ENCODE measurements around the gene TSPAN14. TPM values are rescaled to one million over a fixed set of nuclear protein-coding genes. Genes with fewer than 3 reads are reported as not detected.

Gene TSPAN14
- total and polyA plus RNA-seq, 4 donors, result 19.9 to 36.8 (median 27.3) TPM

- WGBS, result 76% methylated on average over 2 of the region's 2 CpGs
- no peak for TF ChIP-seq YY1 (IDR thresholded peaks at IDR 0.05)
- no peak for TF ChIP-seq MAX (IDR thresholded peaks at IDR 0.05)
- no peak for TF ChIP-seq HNF4G (IDR thresholded peaks at IDR 0.05)
- TF ChIP-seq RXRA (IDR thresholded peaks at IDR 0.05), result no peak
- no peak for TF ChIP-seq ATF3 (IDR thresholded peaks at IDR 0.05)
- no peak for TF ChIP-seq EGR1 (IDR thresholded peaks at IDR 0.05; ENCODE audit: low read depth in 2 of 2)
- no peak for TF ChIP-seq SP1 (IDR thresholded peaks at IDR 0.05)
- TF ChIP-seq TAF1 (conservative IDR thresholded peaks at IDR 0.05), result no peak
- no peak for TF ChIP-seq REST (IDR thresholded peaks at IDR 0.05)
- no peak for TF ChIP-seq ZBTB33 (IDR thresholded peaks at IDR 0.05)
- no peaks in the 10 kb centered on the region for H3K4me1 ChIP-seq (ENCODE audit: control insufficient read depth in 4 of 4, insufficient read depth in 4 of 4, low read length in 3 of 4)
- no peak overlapping the region for H3K9ac ChIP-seq (ENCODE audit: low read depth in 1 of 2, low read length in 2 of 2)
- H3K36me3 ChIP-seq (ENCODE audit: control insufficient read depth in 4 of 4, insufficient read depth in 3 of 4, low read depth in 1 of 4, low read length in 3 of 4), result no peaks in the 10 kb centered on the region
- H3K27ac ChIP-seq (ENCODE audit: low read depth in 1 of 2, low read length in 2 of 2), result no peak overlapping the region
- H3K27me3 ChIP-seq (ENCODE audit: control insufficient read depth in 4 of 4, insufficient read depth in 4 of 4, low read length in 3 of 4), result peaks cover 0 to 3% (median 1%) of the 10 kb centered on the region in 4 donors
- H3K9me3 ChIP-seq (ENCODE audit: control insufficient read depth in 4 of 4, low read length in 3 of 4), result no peaks in the 10 kb centered on the region
- no peak overlapping the region for H3K4me3 ChIP-seq (ENCODE audit: low read depth in 1 of 3, low read length in 3 of 3)
- DNase-seq (ENCODE audit: low spot score), result no peak
Measured at GRCh38 chr10:80567292-80567691, 113.2 kb downstream of the TSPAN14 start.

GRCh38 chr10:80569131-80569895 lies 115.2 kb downstream of the TSPAN14 start:
- Histone ChIP-seq H3K36me3 (ENCODE audit: control insufficient read depth in 4 of 4, insufficient read depth in 3 of 4, low read depth in 1 of 4, low read length in 3 of 4) (no peaks in the 10 kb centered on the region), H3K4me1 (ENCODE audit: control insufficient read depth in 4 of 4, insufficient read depth in 4 of 4, low read length in 3 of 4) (no peaks in the 10 kb centered on the region), H3K9ac (ENCODE audit: low read depth in 1 of 2, low read length in 2 of 2) (no peak overlapping the region), H3K4me3 (ENCODE audit: low read depth in 1 of 3, low read length in 3 of 3) (no peak overlapping the region), H3K27ac (ENCODE audit: low read depth in 1 of 2, low read length in 2 of 2) (no peak overlapping the region), H3K9me3 (ENCODE audit: control insufficient read depth in 4 of 4, low read length in 3 of 4) (no peaks in the 10 kb centered on the region), H3K27me3 (ENCODE audit: control insufficient read depth in 4 of 4, insufficient read depth in 4 of 4, low read length in 3 of 4) (peaks cover 0 to 2% (median under 1%) of the 10 kb centered on the region in 4 donors)
- DNase-seq (ENCODE audit: low spot score), result no peak
- 90% methylated on average over 15 of the region's 15 CpGs for WGBS
- TF ChIP-seq CTCF (IDR thresholded peaks at IDR 0.05; ENCODE audit: low read depth, low read length, missing input control) (no peak), TAF1 (conservative IDR thresholded peaks at IDR 0.05) (no peak), HNF4G (IDR thresholded peaks at IDR 0.05) (no peak), FOXA1 (IDR thresholded peaks at IDR 0.05) (no peak), SP1 (IDR thresholded peaks at IDR 0.05) (no peak), RXRA (IDR thresholded peaks at IDR 0.05) (no peak), MAX (IDR thresholded peaks at IDR 0.05) (no peak), FOXA2 (IDR thresholded peaks at IDR 0.05) (no peak), ZBTB33 (IDR thresholded peaks at IDR 0.05) (no peak), HNF4A (conservative IDR thresholded peaks at IDR 0.05) (no peak), REST (IDR thresholded peaks at IDR 0.05) (no peak), EGR1 (IDR thresholded peaks at IDR 0.05; ENCODE audit: low read depth in 2 of 2) (no peak), GABPA (IDR thresholded peaks at IDR 0.05 in 1 of 2, conservative IDR thresholded peaks at IDR 0.05 in 1 of 2) (no peak), YY1 (IDR thresholded peaks at IDR 0.05) (no peak), NR2F2 (IDR thresholded peaks at IDR 0.05) (no peak)
